GM18951 (cell line): ENCODE measurements around the gene ARHGEF7.

Experiments used
- POLR2A ChIP-seq: IDR thresholded peaks from 4 replicates; pipeline ENCODE4 v1.6.1; 2011; ENCODE audit warnings: mild to moderate bottlenecking; ENCODE audit not compliant: insufficient read length, insufficient read depth; ENCODE audit errors: extremely low read depth
- in situ Hi-C: fragments of 300-500 bp; cut with MboI; formaldehyde crosslinking; loops from one replicate; pipeline ENCODE4 v1.12.0; 2022; ENCODE audit warnings: low sequenced_read_pairs, mixed read lengths, inconsistent platforms; ENCODE audit not compliant: unreplicated experiment

ARHGEF7 gene

DNA sequence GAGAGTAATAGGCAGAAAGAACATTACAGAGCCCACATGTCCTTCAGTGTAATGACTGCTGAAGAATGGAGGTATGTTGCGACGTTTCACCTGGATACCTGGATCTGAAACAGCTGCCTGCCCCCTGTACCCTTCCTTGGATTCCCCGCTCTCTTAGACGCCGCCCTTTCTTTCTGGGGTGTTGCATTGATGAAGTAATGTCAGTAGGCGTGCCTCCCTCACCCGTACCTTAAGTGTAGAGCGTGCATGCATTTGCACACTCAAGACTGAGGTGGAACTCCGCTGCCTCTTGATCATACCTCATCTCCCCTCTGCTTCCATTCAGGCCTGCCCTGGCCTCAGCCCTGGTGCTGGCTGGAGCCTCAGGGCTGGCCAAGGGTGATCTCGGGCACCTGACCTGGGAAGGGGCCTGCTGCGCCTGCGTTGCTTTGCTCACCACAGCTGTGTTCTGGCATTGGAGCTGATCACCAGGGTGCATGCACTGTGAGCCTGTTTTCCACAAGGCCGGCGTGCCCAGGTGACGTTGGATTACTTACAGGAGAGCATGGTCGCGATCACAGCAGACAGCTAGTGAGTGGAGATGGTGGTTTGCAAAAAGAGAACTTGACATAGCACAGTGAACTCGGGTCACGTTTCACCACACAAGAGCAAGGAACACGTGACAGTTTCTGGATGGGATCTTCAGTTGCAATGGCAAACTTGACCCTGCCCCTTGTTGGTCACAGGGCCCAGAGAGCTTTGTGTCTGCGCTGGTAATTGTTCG is 99.0 kb downstream of the ARHGEF7 start:
- in situ Hi-C loops = loop anchor here (25.0 kb wide), 1 partner anchor 302 kb away; the partner anchor contains the start of gene ANKRD10
- no peak for TF ChIP-seq POLR2A

DNA sequence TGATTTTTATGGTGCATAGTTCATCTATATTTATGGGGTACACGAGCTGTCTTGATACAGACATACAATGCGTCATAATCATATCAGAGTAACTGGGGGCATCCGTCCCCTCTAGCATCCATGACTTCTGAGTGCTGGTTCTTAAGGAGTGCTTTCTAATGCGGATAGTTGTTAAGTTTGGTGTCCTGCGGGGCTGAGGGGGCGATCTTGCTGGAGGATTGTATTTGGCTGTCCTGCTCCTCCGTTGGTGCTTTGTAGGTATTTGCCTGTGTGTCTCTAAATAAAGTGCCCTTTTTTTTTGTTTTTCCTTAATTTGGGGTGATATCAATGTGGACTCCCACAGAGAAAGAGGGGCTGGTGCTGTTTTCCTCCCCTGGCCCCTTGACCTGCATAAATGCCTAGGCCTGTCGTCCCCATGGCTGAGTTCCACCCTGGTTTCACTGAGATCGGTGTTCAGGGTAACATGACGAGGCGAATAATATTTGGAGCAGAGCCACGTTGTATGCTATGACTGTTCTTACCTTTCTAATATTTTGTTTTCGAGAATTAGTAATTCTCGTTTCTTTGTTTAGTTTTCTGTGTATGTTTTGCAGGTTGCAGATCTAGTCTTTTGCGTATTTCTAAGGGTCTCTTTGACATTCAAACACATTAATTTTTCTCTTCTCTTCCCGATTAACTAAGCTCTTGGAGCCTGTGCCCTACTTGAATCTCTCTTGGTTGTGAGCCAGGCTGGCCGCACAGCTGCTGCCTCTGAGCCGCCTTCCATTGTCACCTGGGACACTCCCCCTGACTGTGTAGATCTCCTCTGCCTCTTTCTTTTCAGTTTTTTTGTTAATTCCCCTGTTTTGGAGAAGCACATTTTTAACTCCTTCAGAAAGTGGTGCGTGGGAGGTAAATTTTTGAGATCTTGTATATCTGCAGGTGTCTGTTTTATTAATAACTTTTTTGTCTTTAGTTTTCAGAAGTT is 100.3 kb downstream of the ARHGEF7 start:
- in situ Hi-C loops = loop anchor here (25.0 kb wide), 1 partner anchor 303 kb away; the partner anchor contains the start of gene ANKRD10

DNA sequence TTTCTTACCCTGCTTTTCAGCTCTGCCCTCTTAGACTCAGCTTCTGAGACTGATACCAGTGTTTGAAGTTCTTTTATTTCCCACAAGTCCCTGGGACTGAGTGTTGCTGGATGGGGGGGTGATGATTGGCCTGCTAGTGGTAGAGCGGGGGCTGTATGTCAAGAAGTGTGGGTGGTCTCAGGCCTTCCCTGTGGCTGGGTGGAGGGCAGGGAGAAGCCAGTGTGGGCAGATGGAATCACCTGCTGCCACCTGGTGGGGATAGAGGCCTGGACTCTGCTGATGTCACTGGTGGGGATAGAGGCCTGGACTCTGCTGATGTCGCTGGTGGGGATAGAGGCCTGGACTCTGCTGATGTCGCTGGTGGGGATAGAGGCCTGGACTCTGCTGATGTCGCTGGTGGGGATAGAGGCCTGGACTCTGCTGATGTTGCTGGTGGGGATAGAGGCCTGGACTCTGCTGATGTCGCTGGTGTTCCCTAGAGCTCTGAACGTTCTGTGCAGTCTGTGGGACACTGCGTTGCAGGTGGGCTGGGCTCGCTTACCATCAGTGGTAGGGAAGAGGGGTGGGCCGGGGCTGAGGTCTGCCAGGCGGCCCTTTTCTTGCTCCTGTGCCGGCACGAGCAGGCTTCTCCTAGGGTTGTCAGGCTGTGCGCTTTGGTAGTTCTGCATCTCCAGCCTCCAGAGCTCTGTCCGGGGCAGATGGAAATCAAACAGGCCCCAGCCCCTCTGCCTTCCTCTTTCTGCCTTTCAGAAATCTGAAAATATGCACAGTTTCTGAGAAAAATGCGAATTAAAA is 101.3 kb downstream of the ARHGEF7 start:
- in situ Hi-C loops = loop anchor here (25.0 kb wide), 1 partner anchor 304 kb away; the partner anchor contains the start of gene ANKRD10
- TF ChIP-seq POLR2A = no peak

More for the DNA sequence above, 100.3 kb downstream of the ARHGEF7 start:
- no peak for TF ChIP-seq POLR2A

DNA sequence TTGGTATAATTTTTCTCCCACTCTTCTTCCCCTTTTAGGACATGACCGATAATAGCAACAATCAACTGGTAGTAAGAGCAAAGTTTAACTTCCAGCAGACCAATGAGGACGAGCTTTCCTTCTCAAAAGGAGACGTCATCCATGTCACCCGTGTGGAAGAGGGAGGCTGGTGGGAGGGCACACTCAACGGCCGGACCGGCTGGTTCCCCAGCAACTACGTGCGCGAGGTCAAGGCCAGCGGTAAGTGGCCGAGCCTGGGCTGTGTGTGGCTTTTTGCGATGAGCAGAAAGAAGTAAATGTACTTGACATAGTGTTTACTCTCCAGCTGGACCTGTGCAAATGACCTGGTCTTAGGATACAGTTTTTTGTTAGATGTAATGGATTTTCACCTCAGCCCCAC is 102.5 kb downstream of the ARHGEF7 start:
- no peak for TF ChIP-seq POLR2A
- in situ Hi-C loops = loop anchor here (25.0 kb wide), 1 partner anchor 305 kb away; the partner anchor contains the start of gene ANKRD10

DNA sequence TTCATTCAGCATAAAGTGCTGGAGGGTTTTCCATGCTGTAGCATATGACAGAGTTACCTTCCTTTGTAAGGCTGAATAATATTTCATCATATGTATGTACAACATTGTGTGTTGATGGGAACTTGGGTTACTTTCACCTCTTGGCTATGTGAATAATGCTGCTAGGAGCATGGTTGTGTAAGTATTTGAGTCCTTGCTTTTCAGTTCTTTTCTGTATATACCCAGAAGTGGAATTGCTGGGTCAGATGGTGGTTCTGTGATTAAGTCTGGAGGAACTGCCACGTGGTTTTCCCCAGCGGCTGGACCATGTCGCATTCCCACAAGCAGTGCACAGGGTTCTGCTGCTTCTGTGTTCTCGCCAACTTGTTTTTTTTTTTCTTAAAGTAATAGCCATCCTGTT is 104.2 kb downstream of the ARHGEF7 start:
- in situ Hi-C loops = loop anchor here (25.0 kb wide), 1 partner anchor 307 kb away; the partner anchor contains the start of gene ANKRD10
- TF ChIP-seq POLR2A = no peak

DNA sequence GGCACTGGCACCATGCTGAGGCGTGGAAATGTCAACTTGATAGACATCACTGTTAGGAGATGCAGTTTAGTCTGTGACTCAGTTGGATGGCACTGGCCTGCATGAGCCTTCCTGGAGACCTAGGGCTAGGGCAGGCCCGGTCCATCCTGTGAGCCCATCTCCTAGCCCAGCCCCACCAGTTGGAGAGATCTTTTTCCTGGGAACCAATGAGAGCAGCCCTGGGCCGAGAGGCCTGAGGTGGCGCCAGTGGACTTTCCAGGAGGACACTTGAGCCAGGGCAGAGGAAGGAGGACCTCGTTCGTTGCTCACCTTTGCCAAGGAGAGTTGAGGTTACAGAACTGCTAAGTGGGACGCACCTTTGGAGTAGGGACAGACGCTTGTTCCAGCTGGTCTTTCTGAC is 104.8 kb downstream of the ARHGEF7 start:
- no peak for TF ChIP-seq POLR2A
- in situ Hi-C loops = loop anchor here (10.0 to 25.0 kb wide), 2 partner anchors 145 to 308 kb away; partner anchors contain the start of gene ANKRD10

DNA sequence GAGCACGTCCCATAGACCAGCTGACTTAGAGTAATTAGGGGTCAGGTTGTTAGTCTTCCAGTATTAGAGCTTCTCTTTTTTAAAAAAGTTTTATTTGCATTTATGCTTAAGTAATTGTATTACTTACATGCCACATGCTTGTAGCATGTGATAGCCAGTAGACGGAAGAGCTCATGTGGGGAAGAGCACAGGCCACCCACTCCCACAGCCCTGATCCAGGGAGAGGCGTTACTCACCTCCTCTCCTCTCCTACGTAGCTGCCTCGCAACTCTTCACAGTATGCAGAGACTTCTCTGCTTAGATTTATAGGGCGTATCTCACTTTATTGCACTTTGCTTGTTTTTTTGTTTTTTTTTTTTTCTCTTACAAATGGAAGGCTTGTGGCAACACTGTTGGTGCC is 110.1 kb downstream of the ARHGEF7 start:
- no peak for TF ChIP-seq POLR2A

DNA sequence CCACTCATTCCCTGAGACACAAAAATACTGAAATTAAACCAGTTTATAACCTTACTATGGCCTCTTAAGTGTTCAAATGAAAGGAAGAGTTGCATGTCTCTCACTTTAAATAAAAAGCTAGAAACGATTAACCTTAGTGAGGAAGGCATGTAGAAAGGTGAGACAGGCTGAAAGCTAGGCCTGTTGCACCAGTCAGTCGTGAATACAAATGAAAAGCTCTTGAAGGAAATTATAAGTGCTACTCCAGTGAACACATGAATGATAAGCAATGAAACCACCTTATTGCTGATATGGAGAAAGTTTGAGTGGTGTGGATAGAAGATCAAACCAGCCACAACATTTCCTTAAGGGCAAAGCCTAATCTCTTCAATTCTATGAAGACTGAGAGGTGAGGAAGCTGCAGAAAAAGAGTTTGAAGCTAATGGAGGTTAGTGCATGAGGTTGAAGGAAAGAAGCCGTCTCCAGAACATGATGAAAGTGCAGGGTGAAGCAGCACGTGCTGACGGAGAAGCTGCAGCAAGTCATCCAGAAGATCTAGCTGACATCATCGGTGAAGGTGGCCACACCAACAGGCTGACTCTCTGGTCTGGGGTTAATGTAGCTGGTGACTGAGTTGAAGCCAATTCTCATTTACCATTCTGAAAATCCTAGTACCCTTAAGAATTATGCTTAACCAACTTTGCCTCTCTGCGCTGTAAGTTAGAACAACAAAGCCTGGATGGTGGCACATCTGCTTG is 110.9 kb downstream of the ARHGEF7 start:
- in situ Hi-C loops = loop anchor here (10.0 kb wide), 1 partner anchor 151 kb away; no protein-coding TSS in a partner anchor
- no peak for TF ChIP-seq POLR2A

More for the DNA sequence above, 110.1 kb downstream of the ARHGEF7 start:
- in situ Hi-C loops = loop anchor here (10.0 kb wide), 1 partner anchor 150 kb away; no protein-coding TSS in a partner anchor

DNA sequence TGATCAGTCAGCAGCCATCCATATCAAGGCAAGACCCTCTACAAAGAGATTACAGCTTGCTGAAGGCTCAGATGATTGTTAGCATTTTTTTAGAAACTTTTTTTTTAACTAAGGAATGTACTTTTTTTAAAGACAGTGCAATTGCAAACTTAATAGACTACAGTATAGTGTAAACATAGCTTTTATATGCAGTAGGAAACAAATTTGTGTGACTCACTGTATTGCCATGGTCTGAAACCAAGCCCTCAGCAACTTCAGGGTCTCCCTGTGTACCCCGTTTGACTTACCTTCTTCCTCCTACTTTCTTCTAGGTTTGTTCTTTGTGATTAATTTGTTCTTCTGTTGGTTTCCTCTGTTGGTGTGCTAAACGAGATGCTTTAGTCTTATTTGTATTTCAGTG is 112.3 kb downstream of the ARHGEF7 start:
- no peak for TF ChIP-seq POLR2A
- in situ Hi-C loops = loop anchor here (10.0 kb wide), 1 partner anchor 153 kb away; no protein-coding TSS in a partner anchor

DNA sequence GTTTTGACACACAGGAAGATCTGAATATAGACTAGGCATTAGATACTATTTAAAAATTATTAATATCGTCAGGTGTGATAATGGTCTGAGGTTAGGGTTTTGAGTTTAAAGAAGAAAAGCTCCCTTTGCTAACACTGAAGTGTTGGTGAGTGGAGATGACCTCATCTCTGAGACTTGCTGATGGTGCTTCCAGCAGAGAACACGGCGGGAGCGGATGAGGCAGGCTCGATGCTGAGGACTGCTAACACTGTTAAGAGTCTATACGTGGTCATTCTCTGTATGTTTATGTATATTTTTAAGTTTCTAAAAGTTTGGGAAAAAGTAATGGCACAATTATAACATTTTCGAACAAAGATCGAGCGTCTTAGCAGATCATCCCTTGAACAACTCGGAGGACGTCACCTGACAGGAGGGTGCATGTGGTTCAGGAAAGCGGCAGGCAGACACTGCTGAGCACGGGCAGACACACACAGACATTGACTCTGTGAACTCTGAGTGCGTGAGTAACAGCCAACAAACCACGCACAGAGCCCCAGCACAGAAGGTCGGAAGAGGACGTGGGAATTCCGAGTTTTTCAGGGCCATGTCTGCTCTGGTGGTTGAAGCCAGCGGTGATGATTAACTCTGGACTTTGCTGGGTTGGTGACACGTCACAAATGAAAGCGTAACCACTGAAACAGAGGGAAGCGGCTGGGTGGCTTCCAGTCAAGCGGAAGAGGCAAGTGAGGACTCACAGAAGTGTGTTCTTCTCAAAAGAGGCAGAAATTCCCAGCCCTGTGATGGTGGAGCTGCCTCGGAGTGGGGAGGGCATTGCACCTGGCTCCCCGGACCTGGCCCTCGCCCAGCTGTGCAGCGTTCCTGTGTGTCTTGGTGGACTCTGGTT is 113.4 kb downstream of the ARHGEF7 start:
- in situ Hi-C loops = loop anchor here (10.0 kb wide), 1 partner anchor 154 kb away; no protein-coding TSS in a partner anchor

More for the DNA sequence above, 113.4 kb downstream of the ARHGEF7 start:
- no peak for TF ChIP-seq POLR2A
